ENCODE results near the gene SORCS2.

- TF ChIP-seq CTCF (IDR thresholded peaks at IDR 0.05) (no peak), POLR2A (IDR thresholded peaks at IDR 0.05) (no peak)
Observed at GRCh38 chr4:7157666-7158065, 34.7 kb upstream of the SORCS2 start.
